ENCODE results near the gene SIMC1.
"Not testable (repeated sequence)": the region's sequence is repeated elsewhere in the genome, so short reads cannot be mapped to it uniquely, and the experiment has no call there.

Gene SIMC1

DNA sequence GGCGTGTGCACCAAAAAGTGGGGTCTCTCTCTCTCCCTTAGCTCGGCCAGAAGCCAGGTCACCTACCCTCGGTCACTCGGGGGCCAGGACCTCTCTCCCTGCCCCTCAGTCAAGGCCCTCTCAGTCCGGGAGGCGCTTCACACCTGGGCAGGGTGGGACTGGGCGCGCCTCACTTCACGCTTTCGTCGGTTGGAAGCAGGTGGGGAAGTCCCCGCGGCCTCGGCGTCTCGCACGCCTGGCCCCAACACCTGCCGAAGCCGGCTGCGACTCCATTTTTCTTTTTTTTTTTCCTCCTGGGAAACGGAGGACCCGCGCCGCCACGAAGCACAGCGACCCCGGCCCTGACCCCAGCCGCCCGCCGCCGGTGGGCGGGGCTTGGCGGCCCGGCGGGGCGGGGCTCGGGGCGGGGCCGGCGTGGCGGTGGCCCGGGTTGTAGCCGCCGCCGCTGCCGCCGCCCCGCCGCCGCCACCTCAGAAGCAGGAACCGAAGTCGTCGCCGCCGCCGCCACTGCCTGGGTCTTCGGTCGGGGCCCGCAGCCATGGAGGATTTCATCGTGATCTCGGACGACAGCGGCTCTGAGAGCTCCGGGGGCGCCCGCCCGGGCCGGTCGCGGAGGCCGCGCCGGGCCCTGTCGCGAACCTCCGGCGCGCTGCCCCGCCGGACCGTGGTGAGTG lies at the start of gene SIMC1:
Gene SIMC1, plus strand, starts transcription at position 454 of the 674 bp plus-strand sequence. Its CDS starts 85 bp downstream, at position 539.
- FAIRE-seq, result not testable (repeated sequence)

GRCh38 chr5:176188506-176189193 lies 49.6 kb upstream of the SIMC1 start:
- FAIRE-seq, result no peak

DNA sequence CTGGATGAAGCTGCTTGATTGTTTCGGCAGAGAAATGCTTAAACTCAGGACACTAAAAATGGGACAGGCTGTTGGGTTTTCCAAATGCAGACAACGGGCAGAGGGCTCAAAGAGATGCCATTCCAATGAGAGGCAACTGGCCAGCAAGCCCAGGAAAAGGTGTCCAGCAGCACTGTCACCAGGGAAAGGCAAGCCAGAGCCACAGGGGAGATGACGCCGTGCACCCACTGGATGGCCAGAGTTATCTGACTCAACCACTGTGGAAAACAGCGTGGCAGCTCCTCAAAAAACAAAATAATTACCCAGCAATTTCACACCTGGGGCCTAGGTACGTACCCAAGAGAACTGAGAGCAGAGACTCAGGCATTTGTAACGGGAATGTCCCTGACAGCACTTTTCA lies 48.4 kb upstream of the SIMC1 start:
- FAIRE-seq, result no peak

DNA sequence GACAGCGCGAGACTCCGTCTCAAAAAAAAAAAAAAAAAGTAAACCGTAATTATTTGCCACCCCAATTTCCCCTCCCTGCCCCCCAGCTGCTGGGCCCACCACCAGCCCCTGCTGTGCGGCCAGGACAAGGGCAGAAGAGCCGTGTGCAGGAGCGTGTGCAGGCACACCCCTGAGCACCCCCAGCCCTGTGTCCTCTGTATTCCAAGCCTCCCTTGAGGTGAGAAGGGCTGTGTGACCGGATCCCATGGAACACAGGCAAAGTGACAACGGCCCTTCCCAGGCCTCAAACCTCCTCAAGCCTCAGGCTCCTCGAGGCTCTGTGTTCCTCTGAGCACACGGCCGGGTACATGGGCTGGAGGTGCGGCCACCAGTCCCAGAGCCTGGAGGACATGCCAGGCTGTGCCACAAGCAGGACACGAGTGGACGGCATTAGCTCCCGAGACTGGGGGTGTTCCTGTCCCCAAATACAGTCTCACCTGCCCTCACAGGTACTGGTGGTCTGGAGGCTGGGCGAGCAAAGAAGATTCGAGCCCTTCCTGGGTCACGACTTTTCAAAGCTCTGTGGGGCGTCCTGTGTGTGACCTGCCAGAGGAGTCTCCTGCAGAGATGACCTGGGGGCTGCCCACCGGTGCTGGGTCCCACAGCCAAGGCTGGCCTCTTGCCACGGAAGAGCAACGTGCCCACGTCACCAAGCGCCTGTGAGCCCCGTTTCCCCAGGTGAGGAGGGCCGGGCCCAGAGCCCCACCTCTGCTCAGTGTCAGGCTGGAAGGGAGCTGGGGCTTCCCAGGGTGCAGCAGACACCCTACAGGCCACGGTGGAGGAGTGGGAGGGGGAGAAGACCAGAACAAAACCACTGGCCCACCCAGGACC lies 47.1 kb upstream of the SIMC1 start:
- FAIRE-seq, result no peak

- no peak for FAIRE-seq
Observed at GRCh38 chr5:176192094-176192721, 46.0 kb upstream of the SIMC1 start.

DNA sequence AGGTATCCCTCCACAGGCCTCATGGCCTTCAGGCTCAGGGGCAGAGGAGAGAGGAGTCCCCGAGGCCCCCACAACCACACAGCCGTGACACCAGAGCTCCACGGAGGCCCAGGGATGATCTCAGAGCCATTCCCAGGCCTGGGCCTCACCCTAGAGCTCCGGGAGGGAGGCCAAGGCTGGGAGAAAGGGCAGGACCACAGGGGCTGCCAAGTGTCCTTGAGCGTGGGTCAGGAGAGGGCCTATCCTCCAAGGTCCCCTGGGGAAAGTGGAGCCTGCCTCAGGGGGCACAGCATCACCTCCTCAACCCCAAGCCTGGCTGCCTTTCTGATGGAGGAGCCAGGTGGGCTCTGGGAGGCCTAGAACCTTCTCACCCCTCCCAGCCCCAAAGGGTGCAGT lies 45.5 kb upstream of the SIMC1 start:
- not testable (repeated sequence) for FAIRE-seq

DNA sequence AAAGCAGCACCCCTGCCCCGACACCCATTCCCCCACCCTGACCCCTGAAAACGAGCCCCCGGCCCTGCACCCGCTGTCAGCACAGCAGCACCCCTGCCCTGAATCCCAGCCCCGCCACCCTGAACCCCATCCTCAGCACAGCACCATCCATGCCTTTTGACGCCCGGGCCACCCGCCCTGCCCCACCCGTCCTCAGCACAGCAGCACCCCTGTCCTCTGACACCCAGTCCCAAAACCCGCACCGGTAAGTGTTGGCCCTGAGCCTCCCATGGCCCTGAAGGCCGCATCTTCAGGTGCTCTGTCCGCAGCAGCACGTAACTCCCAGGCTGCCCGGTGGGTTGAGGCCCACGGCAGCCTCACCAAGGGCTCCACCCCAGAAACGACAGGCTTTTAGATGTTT lies 44.6 kb upstream of the SIMC1 start:
- not testable (repeated sequence) for FAIRE-seq

DNA sequence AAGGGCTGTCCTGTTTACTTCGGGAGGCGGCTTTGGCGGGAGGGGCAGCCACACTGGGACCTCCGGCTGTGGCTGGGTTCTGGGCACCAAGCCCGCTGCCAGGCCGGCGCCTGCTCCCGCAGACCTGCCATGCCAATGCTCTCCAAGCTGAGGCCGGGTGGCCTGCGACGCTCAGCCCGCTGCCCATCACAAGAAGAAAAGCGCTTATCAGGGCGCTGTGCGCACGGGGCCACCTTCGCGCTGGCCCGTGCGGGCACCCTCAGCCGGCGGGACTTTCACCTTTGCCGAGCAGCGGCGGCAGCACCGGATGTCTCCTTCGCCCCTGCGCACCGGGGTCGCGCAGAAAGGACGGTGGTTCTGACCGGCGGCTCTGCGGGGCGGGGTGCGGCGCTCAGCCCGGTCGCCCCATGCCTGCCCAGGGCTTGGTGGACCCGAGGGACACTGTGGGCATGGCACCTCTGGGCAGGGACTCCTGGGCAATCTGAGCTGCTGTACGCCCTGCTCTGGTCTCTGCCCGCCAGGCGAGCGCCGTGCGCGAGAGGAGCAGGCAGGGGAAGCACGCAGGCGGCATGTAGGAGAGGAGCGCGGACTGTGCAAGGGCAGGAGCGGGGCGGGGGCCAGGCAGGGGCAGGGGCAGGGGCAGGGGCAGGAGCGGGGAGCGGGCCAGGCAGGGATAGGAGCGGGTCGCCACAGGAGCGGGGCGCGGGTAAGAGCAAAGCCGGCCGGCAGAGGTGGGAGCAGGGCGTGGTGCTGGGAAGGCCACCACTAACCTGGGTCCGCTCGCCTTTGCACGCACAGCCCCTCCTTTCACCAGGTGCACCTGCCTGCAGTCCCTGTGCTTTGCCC lies 43.8 kb upstream of the SIMC1 start:
- FAIRE-seq, result not testable (repeated sequence)

DNA sequence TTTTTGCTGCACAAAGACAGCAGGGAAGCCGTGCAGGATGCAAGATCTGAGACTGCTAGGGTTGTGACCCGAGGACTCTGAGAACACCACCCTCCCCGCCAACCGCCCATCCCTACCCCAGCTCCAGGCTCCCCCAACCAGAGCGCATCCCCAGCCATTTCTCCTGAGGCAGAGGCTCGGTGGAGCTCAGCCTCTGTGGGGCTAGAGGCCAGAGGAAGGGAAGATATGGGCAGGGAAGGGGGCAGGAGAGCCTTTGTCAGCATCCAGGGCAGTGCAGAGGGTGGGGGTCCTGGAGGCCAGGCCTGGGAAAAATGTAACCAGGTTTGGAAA lies 43.2 kb upstream of the SIMC1 start:
- not testable (repeated sequence) for FAIRE-seq

DNA sequence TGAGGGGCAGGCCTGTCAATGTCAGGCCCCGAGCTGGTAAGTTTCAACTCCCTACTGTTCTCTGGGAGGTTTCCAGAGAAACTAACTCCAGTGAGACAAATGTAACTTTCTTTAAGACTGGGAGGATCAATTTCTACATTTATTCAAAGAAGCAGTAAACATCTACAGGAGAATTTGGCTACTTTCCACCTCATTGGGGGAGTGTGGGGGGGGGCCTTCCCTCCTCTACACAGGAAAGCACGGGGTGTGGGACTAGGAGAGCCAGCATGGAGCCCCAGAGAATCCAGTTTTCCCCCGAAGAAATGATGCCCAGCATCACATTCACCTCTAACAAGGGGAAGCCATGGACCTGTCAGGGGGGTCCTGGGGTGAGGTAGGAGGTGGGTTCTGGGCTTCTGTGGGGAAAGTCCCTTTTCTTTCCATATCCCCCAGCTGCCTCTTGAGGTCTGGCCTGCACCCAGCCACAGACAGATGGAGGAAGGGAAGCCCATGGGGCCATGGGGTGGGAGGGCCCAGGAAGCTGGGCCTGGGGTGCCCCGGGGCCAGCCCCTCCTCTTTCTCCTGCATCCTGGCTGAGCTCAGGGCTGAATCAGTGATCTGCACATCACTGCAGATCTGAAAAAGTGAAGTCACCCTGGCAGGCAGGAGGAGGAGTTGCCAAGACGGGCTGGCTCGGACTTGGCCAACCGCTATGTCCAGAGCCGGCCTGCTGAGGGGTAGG lies 42.6 kb upstream of the SIMC1 start:
- not testable (repeated sequence) for FAIRE-seq

DNA sequence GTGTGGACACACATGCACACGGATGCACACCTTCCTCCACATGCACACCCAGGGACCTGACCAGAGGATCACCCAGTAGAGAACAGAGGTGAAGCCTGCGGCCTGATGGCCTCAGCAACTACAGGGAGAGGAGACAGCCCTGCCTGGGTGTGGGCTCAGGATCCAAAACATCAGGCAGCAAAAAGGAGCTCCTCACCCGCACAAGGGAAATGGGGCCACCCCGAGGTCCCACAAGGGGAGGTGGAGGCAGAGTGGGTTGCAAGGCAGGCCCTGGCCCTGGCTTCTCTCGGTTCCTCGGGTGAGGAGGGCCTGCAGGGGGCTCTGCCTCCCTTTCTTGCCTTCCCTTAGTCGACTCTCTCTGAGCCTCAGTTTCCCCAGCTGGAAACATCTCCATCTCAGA lies 41.4 kb upstream of the SIMC1 start:
- not testable (repeated sequence) for FAIRE-seq

GRCh38 chr5:176197234-176197858 lies 40.9 kb upstream of the SIMC1 start:
- not testable (repeated sequence) for FAIRE-seq

GRCh38 chr5:176198299-176198698 lies 39.9 kb upstream of the SIMC1 start:
- FAIRE-seq, result not testable (repeated sequence)

DNA sequence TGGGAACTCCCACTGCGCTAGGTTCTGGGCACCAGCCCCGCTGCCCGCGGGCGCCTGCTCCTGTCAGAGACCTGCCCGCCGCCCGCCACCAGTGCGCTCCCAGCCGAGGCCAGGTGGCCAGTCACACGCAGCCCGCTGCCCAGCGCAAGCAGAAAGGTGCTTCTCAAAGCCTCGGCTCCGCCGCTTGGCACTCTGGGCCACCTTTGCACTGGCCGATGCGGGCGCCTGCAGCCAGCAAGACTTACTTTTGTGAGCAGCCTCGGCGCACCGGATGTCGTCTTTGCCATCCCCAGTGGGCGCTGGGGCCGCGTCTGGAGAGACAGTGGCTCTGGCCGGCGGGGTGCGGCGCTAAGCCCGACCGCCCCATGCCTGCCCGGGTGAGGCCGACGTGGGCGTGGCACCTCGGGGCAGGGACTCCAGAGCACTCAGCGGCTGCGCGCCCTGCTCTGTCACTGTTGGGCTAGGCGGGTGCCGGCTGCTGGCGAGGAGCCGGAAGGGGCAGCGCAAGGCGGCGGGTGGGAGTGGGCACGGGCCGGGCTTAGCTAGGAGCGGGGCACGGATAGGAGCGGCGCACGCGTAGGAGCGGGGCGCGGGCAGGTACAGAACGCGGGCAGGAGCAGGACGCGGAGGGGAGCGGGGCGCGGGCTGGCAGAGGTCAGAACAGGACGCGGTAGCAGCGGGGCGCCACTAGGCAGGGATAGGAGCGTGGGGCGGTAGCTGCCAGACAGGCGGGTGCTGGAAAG lies 39.1 kb upstream of the SIMC1 start:
- FAIRE-seq, result not testable (repeated sequence)

DNA sequence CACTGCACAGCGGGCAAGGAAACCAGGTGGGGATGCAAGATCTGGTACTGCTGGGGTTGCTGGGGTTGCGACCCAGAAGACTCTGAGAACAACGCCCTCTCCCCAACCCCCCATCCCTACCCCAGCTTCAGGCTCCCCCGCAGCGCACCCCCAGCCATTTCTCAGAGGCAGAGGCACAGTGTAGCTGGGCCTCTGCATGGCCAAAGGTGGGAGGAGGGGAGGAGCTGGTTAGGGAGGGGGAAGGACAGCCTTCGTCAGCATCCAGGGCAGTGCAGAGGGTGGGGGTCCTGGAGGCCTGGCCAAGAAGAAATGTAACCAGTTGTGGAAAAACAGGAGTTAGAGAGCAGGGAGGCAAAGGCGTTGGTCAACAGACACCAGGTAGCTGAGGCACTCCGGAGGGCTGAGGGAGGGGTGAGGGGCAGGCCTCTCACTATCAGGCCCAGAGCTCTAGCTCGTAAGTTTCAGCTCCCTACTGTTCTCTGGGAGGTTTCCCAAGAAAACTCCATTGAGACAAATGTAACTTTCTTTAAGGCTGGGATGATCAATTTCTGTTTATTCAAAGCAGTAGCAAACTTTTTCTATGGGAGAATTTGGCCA lies 38.3 kb upstream of the SIMC1 start:
- not testable (repeated sequence) for FAIRE-seq

DNA sequence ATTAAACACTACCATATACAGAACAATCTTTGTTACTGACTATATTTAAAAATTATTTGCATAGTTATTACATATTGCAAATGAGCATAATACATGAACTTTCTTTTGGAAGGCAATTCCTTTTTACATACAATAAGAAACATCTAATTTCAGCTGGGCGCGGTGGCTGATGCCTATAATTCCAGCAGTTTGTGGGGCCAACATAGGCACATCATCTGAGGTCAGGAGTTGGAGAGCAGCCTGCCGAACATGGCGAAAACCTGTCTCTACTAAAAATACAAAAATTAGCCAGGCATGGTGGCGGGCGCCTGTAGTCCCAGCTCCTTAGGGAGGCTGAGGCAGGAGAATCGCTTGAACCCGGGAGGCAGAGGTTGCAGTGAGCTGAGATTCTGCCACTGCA lies 36.4 kb upstream of the SIMC1 start:
- no peak for FAIRE-seq

DNA sequence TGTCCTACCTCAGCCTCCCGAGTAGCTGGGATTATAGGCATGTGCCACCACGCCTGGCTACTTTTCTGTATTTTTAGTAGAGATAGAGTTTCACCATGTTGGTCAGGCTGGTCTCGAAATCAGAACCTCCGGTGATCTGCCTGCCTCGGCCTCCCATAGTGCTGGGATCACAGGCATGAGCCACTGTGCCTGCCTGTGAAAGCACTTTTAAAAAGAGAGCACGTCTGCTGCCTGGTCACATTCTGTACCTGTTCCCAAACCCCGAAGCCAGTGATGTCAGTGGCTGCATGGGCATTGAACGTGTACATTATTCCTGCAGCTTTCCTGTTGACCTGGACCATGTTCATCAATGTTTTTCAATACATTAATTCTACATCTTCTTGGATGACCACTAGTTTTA lies 35.1 kb upstream of the SIMC1 start:
- FAIRE-seq, result no peak

- FAIRE-seq, result not testable (repeated sequence)
Observed at GRCh38 chr5:176203535-176203934, 34.7 kb upstream of the SIMC1 start.

DNA sequence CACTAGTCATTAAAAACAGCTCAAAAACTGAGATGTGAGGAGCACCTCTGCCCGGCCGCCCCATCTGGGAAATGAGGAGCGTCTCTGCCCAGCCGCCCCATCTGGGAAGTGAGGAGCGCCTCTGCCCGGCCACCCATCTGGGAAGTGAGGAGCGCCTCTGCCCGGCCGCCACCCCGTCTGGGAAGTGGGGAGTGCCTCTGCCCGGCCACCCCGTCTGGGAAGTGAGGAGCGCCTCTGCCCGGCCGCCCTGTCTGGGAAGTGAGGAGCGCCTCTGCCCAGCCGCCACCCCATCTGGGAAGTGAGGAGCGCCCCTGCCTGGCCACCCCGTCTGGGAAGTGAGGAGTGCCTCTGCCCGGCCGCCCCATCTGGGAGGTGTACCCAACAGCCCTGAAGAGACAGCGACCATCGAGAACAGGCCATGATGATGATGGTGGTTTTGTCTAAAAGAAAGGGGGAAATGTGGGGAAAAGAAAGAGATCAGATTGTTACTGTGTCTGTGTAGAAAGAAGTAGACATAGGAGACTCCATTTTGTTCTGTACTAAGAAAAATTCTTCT lies 23.7 kb upstream of the SIMC1 start:
- not testable (repeated sequence) for FAIRE-seq

Data from endometrium (tissue), 2 donors.